Bronchial epithelial cell (primary cell): ENCODE measurements around the gene PCAT7. TPM values are rescaled to one million over a fixed set of nuclear protein-coding genes. Genes with fewer than 3 reads are reported as not detected.

Source experiments
- DNase-seq: peaks from one replicate; pipeline ENCODE4 v3.0.0-alpha.2; 2010; ENCODE audit warnings: low read depth
- FAIRE-seq: peaks from 2 replicates; lab custom pipeline; 2011; peaks lifted over from hg19 to GRCh38; lab: Jason Lieb, UNC
- H3K27me3 ChIP-seq: 2 replicates; pipeline ENCODE4 v1.5.1; 2011; ENCODE audit warnings: low read length; ENCODE audit not compliant: control insufficient read depth, insufficient read depth
- H3K36me3 ChIP-seq: 2 replicates; pipeline ENCODE4 v1.5.1; 2011; ENCODE audit warnings: low read length; ENCODE audit not compliant: control insufficient read depth, insufficient read depth
- H3K4me3 ChIP-seq: 2 replicates; pipeline ENCODE4 v1.5.1; 2011; ENCODE audit warnings: mild to moderate bottlenecking, low read depth, low read length, control low read depth
- CTCF ChIP-seq: IDR thresholded peaks from 2 replicates; pipeline ENCODE4 v1.5.1; 2011; ENCODE audit warnings: mild to moderate bottlenecking, moderate library complexity, low read length, control low read depth, inconsistent platforms; ENCODE audit not compliant: insufficient read depth, severe bottlenecking
- total RNA-seq: library from RNA; depleted of rRNA; stranded (reverse); fragments of >200 nt; gene quantifications from 2 replicates; pipeline ENCODE4 v1.2.1, GENCODE V29; 2014

PCAT7 gene
- total RNA-seq, 1 donor from 2014 or later, result not detected

DNA sequence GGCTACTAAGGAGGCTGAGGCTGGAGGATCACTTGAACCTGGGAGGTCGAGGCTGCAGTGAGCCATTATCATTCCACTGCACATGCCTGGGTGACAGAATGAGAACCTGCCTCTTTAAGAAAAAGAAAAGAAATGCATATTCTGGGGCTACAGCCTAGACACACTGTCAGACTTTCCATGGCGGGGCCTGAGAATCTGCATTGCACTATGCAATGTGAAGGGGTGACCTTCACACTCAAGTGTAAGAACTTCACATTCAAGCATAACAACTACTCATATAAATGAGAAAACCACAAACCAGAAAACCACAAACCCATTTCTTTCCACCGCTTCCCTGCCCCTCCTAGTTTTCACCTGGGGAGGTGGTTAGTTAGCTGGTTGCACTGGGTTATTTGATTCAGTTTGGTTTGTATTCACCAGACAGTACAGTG is 56.8 kb downstream of the PCAT7 start:
- no peak for DNase-seq
- Histone ChIP-seq H3K27me3 (no peaks in the 10 kb centered on the region), H3K4me3 (no peak overlapping the region), H3K36me3 (no peaks in the 10 kb centered on the region)
- no peak for TF ChIP-seq CTCF
- no peak for FAIRE-seq

DNA sequence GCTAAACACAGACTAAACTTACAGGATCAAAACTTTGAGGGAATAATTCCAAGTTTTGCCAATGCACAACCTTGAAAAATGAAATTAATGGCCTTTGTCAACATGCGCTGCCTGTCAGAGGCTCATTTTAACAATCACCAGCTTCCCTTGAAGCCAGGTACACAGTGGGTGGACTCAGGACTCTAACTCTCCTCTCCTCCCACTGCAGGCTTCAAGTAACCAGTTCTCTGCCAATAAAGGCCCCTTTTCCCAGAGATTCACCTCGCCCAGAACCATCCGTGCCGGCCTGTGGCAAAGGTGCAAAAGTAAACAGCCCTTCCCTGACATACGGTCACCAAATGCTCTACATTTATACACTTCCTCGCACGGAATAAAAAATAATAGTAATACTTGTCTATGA is 57.2 kb downstream of the PCAT7 start:
- Histone ChIP-seq H3K27me3 (no peaks in the 10 kb centered on the region), H3K36me3 (no peaks in the 10 kb centered on the region), H3K4me3 (no peak overlapping the region)
- DNase-seq, result no peak
- no peak for TF ChIP-seq CTCF
- no peak for FAIRE-seq

DNA sequence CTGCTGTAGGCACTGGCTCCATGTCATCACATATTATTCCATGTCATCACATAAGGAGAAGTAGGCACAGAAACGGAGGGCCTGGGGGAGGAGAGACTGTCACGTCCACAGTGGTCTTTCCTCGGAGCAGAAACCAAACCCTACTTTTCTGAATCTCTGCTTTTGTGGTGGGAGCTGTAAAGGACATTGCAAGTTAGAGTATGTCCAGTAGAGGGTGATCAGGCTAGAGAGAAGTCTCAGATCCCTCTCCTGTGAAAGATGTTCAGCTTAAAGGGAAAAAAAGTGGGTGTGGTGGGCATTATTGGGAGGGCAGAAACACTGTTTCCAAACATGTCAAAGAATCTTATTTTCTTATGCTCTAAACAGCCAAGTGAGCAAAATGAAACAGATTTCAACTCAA is 58.1 kb downstream of the PCAT7 start:
- no peaks in the 10 kb centered on the region for H3K36me3 ChIP-seq
- DNase-seq (no peak), FAIRE-seq (no peak)
- TF ChIP-seq CTCF, result no peak
- no peak overlapping the region for H3K4me3 ChIP-seq
- no peaks in the 10 kb centered on the region for H3K27me3 ChIP-seq

DNA sequence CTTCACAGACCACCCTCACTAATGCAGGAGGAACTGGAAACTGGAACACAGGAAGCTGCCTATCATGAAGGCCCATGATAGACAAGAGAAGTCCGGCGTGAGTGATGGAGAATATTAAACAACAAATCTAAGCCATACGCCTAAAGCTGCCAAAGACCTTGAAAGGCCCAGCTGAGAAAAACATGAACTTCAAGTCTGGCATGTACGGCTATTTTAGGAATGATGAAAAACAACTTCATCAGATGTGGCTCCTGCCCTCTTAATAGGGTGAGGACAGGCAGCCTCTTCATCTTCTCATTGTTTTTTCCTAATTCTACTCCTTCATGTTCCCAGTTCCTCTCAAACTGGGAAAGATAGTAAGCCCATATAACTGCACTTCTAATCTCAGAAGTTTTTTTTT is 64.1 kb downstream of the PCAT7 start:
- no peak for TF ChIP-seq CTCF
- FAIRE-seq (no peak), DNase-seq (no peak)
- Histone ChIP-seq H3K27me3 (no peaks in the 10 kb centered on the region), H3K36me3 (no peaks in the 10 kb centered on the region), H3K4me3 (no peak overlapping the region)

Other genes with a start within 250 kb of the PCAT7 start
- gene NUTM2F, start 226.4 kb upstream of the PCAT7 start, total RNA-seq, result not detected in 2 replicates
- gene FBP2, start 38.7 kb downstream of the PCAT7 start, total RNA-seq, result not detected in 2 replicates
- gene FBP1, start 84.4 kb downstream of the PCAT7 start, total RNA-seq, result 0.13 TPM in 1 of 2 replicates, not detected in the other
- 75.4 and 91.1 TPM in 2 replicates for gene AOPEP, start 171.6 kb downstream of the PCAT7 start, total RNA-seq